BJ (cell line): ENCODE measurements around the gene SDHC. TPM values are rescaled to one million over a fixed set of nuclear protein-coding genes. Genes with fewer than 3 reads are reported as not detected.
A peak's percentile ranks its signal among the peaks of the same experiment; 100 is the strongest.

ENCODE experiments used
- CTCF ChIA-PET: fragments of 350-600 bp; formaldehyde crosslinking; extraction: SDS; loops from one replicate; lab custom pipeline; 2021; ENCODE audit warnings: antibody characterized with exemption, inconsistent platforms; lab: Yijun Ruan, JAX
- POLR2A ChIA-PET: fragments of 300-600 bp; sonication (Branson Sonifier 250); formaldehyde crosslinking; extraction: SDS; loops from one replicate; lab custom pipeline; 2021; ENCODE audit warnings: antibody characterized with exemption; lab: Charles Lee
- DNase-seq: peaks from one replicate; pipeline ENCODE4 v3.0.0-alpha.2; 2011; ENCODE audit warnings: low read depth
- H3K27me3 ChIP-seq: 2 replicates; pipeline ENCODE4 v1.6.0; 2011; ENCODE audit warnings: low read length; ENCODE audit not compliant: control insufficient read depth, insufficient read depth
- H3K36me3 ChIP-seq: 2 replicates; pipeline ENCODE4 v1.5.1; 2011; ENCODE audit warnings: low read length; ENCODE audit not compliant: control insufficient read depth, insufficient read depth
- H3K4me3 ChIP-seq: 2 replicates; pipeline ENCODE4 v1.5.1; 2011; ENCODE audit warnings: low read depth, mild to moderate bottlenecking, control low read depth, low read length
- CTCF ChIP-seq: IDR thresholded peaks from 2 replicates; pipeline ENCODE4 v1.5.1; 2011; ENCODE audit warnings: low read depth, mild to moderate bottlenecking, control low read depth, inconsistent platforms, low read length, moderate library complexity; ENCODE audit not compliant: insufficient read depth
- polyA plus RNA-seq: library from polyadenylated mRNA; depleted of rRNA; stranded (reverse); fragments of >200 nt; gene quantifications from 2 replicates; pipeline ENCODE4 v1.2.3, GENCODE V29; 2011

Gene SDHC
- polyA plus RNA-seq, 1 experiment: 275 TPM

- H3K27me3 ChIP-seq: no peaks in the 10 kb centered on the region
- no peak overlapping the region for H3K4me3 ChIP-seq
- TF ChIP-seq CTCF: no peak
- no peaks in the 10 kb centered on the region for H3K36me3 ChIP-seq
- DNase-seq: no peak
- CTCF ChIA-PET: no interaction called here
- POLR2A ChIA-PET: no interaction called here
Observed at GRCh38 chr1:161299347-161299746, 14.8 kb upstream of the SDHC start.

GRCh38 chr1:161300478-161300877, 13.7 kb upstream of the SDHC start:
- ChIA-PET POLR2A (no interaction called here), CTCF (interaction anchor here (1.1 kb wide), 1 partner anchor 9 kb away, joined by 7 read pairs; no protein-coding TSS in a partner anchor)
- H3K36me3 ChIP-seq: no peaks in the 10 kb centered on the region
- no peaks in the 10 kb centered on the region for H3K27me3 ChIP-seq
- TF ChIP-seq CTCF: no peak
- DNase-seq: no peak
- no peak overlapping the region for H3K4me3 ChIP-seq

- H3K4me3 ChIP-seq: peak overlapping the region; percentile 67
- DNase-seq: no peak
- no peaks in the 10 kb centered on the region for H3K36me3 ChIP-seq
- ChIA-PET POLR2A (interaction anchor here (1.1 kb wide), 1 partner anchor 79 kb away, joined by 3 read pairs; the partner anchor contains the start of gene TOMM40L), CTCF (interaction anchor here (0.6 to 1.6 kb wide), 3 partner anchors 10 to 79 kb away, joined by 3 to 11 read pairs (median 3); partner anchors contain the start of gene TOMM40L)
- TF ChIP-seq CTCF: no peak
- H3K27me3 ChIP-seq: no peaks in the 10 kb centered on the region
Observed at GRCh38 chr1:161304927-161305866, 9.0 kb upstream of the SDHC start.

- TF ChIP-seq CTCF: peak; percentile 36
- H3K36me3 ChIP-seq: no peaks in the 10 kb centered on the region
- CTCF ChIA-PET: interaction anchor here (0.6 to 1.6 kb wide), 3 partner anchors 11 to 80 kb away, joined by 3 to 11 read pairs (median 3); partner anchors contain the start of gene TOMM40L
- H3K4me3 ChIP-seq: peak overlapping the region; percentile 67
- POLR2A ChIA-PET: interaction anchor here (1.1 kb wide), 1 partner anchor 80 kb away, joined by 3 read pairs; the partner anchor contains the start of gene TOMM40L
- no peak for DNase-seq
- H3K27me3 ChIP-seq: 0 out of 2 replicates have a peak, but pooled peaks cover 1% of the 10 kb centered on the region
Observed at GRCh38 chr1:161305867-161306519, 8.2 kb upstream of the SDHC start.
